HG02840 (cell line): ENCODE measurements around the gene CYFIP1.

Source experiments
- ATAC-seq: cut with Tn5 transposase; IDR thresholded peaks from one replicate; pipeline ENCODE4 v1.9.1; 2021; ENCODE audit warnings: mild to moderate bottlenecking, moderate library complexity, moderate number of reproducible peaks; ENCODE audit not compliant: unreplicated experiment, low FRiP score

CYFIP1 gene

DNA sequence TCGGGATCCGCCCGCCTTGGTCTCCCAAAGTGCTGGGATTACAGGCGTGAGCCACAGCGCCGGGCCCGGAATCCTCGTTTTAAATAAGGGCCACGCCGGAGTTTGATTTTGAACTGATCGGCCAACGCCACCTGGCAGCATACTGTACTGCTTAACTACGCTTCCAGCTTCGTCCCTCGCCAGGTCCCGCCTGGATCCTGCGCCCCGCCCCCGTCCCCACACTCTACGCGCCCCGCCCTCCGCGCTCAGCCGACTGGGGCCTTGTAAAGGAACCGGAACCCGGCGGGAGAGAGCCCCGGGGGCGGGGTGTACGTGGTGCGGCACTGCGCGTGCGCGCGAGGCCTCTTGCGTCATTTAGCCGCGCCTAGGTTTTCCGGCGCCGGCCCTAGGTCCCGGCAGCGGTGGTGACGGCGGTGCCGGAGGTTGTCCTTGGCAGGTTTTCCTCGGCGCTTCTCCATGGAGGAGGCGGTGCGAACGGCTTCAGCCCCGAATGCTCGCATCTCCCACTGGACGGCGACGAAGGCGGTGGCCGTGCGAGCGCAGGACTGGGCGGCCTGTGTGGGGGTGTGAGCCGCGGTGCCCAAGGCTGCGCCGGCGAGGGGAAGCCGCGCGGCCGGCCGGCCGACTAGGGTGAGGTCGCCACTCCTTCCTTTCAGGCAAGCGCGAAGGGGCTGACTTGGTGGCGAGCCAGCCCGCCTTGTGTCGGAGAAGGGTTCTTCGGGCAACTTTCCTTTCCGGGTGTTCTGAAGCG, 141.7 kb downstream of the CYFIP1 start, which contains the start of gene NIPA2:
NIPA2 (plus strand) TSS at position 375 of the 751 bp plus-strand sequence. CDS start 13,066 bp downstream, outside the sequence.
- ATAC-seq, result peak; percentile 80

DNA sequence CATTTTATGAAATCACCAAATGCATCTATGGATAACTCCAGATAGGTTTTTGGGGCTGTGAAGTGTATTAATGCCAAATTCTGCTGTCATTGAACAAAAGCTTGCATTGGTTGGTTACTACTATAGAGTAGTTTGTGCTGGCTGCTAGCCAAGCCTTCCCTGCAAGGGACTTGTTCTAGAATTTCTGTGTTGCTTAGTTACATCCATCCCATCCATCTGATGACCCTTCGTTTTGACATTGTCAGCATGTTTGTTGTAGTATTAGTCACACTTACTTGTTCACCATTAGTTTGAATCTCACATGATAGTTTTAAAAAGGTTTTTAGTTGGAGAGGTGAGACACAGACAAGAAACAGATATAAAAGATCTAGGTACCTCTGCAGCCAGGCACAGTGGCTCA, 148.7 kb downstream of the CYFIP1 start:
- ATAC-seq, result no peak

DNA sequence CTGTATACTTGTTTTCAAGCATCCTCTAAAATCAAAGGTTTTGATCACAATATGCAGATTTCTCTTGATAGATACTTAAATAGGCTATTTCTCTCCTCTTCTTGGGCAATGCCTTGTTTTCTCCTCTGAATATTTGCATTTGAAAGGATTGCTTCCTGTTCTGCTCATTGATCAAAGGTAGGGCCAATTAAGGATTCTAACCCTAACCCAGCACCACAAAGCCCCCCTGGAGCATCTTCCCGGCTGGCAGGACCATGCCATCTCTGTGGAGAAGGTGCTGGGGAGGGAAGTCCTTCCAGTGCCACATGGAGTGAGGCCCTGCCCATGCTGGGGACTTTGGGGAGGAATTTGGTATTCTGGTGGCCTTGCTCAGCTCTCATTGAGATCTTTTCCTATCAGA, 153.0 kb downstream of the CYFIP1 start:
- no peak for ATAC-seq

DNA sequence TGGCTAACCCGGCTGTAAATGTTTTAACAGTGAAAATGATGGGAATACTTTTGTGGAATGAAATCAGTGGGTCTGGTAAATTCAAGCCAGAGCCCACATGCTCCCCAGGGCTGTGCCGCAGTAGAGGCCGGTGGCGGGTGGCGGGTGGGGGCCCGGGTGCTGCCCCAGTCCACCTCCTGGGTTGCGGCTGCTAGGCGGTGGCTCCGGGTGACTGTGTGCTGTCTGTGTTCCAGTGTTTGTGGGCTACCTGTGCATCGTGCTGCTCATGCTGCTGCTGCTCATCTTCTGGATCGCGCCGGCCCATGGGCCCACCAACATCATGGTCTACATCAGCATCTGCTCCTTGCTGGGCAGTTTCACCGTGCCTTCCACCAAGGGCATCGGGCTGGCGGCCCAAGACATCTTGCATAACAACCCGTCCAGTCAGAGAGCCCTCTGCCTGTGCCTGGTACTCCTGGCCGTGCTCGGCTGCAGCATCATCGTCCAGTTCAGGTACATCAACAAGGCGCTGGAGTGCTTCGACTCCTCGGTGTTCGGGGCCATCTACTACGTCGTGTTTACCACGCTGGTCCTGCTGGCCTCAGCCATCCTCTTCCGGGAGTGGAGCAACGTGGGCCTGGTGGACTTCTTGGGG, 156.6 kb downstream of the CYFIP1 start:
- no peak for ATAC-seq

DNA sequence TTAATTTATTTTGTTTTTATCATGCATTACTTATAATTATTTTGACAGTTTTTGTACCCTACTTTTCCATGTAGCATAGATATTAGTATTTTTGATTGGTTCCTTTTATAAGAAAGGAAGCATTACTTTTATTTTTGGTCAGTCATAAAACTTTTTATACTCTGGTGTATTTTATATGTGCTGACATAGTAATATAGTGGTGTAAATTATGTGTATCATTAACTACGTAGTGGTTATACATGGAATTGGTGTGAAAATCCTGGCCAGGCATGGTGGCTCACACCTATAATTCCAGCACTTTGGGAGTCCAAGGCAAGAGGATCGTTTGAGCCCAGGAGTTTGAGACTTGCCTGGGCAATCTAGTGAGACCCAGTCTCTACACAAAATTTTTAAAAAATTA, 160.5 kb downstream of the CYFIP1 start:
- no peak for ATAC-seq
